Ascending aorta (tissue), 2 donors: ENCODE results near the gene CHST11. TPM values are rescaled to one million over a fixed set of nuclear protein-coding genes. Genes with fewer than 3 reads are reported as not detected.

ENCODE experiments used
- DNase-seq, 2 donors: peaks; one replicate each; pipeline ENCODE4 v3.0.0-alpha.2; 2019; ENCODE audit warnings: low spot score in 2 of 2
- H3K27ac ChIP-seq, 2 donors: fragments of 200-600 bp; sonication (generic); one replicate each; pipeline ENCODE4 v1.5.1; 2016 to 2017; ENCODE audit warnings: mild to moderate bottlenecking in 1 of 2
- H3K27me3 ChIP-seq: fragments of 200-600 bp; sonication (generic); one replicate; pipeline ENCODE4 v1.5.1; 2017
- H3K36me3 ChIP-seq, 2 donors: fragments of 200-600 bp; sonication (generic); one replicate each; pipeline ENCODE4 v1.5.1; 2016
- H3K4me1 ChIP-seq, 2 donors: fragments of 200-600 bp; sonication (generic); one replicate each; pipeline ENCODE4 v1.5.1; 2016 to 2017; ENCODE audit warnings: mild to moderate bottlenecking in 1 of 2
- H3K4me3 ChIP-seq, 2 donors: fragments of 200-600 bp; sonication (generic); one replicate each; pipeline ENCODE4 v1.5.1; 2016 to 2017; ENCODE audit warnings: mild to moderate bottlenecking in 1 of 2
- H3K9me3 ChIP-seq, 2 donors: fragments of 200-600 bp; sonication (generic); one replicate each; pipeline ENCODE4 v1.5.1; 2016
- CTCF ChIP-seq, 3 experiments: fragments of 200-600 bp in 2 of 3; fragments of 450-650 bp in 1 of 3; sonication (generic) in 2 of 3; IDR thresholded peaks; one replicate each; pipeline ENCODE4 v1.5.1; 2016 to 2019; ENCODE audit warnings: antibody characterized with exemption in 3 of 3, mild to moderate bottlenecking in 1 of 3, moderate library complexity in 1 of 3
- intact Hi-C: fragments of 100-400 bp; cut with DNase I; formaldehyde crosslinking; loops from one replicate; pipeline ENCODE4 v1.15.1; 2023
- total RNA-seq: library from RNA; depleted of rRNA; stranded (reverse); fragments of >200 nt; gene quantifications from one replicate; pipeline ENCODE4 v1.1.0, GENCODE V29; 2016

Gene CHST11
- total RNA-seq, 1 donor from 2014 or later: 63.2 TPM

- no peak for TF ChIP-seq CTCF (IDR thresholded peaks at IDR 0.05)
- H3K27me3 ChIP-seq: no peaks in the 10 kb centered on the region
- no peaks in the 10 kb centered on the region for H3K4me1 ChIP-seq
- intact Hi-C loops: no loop called here
- DNase-seq: peak in 1 of 2 donors; percentile 57
- no peaks in the 10 kb centered on the region for H3K9me3 ChIP-seq
- H3K4me3 ChIP-seq: no peak overlapping the region
- H3K27ac ChIP-seq: peak overlapping the region in 1 of 2 donors; percentile 62
- H3K36me3 ChIP-seq: no peaks in the 10 kb centered on the region
Observed at GRCh38 chr12:104486363-104486750, 29.6 kb downstream of the CHST11 start.

GRCh38 chr12:104486943-104487819, 30.4 kb downstream of the CHST11 start:
- intact Hi-C loops: no loop called here
- TF ChIP-seq CTCF (IDR thresholded peaks at IDR 0.05): no peak
- Histone ChIP-seq H3K27me3 (no peaks in the 10 kb centered on the region), H3K4me3 (no peak overlapping the region), H3K36me3 (no peaks in the 10 kb centered on the region), H3K27ac (peak overlapping the region in 1 of 2 donors; percentile 62), H3K4me1 (no peaks in the 10 kb centered on the region), H3K9me3 (no peaks in the 10 kb centered on the region)
- DNase-seq: peak in 1 of 2 donors; percentile 30

- Histone ChIP-seq H3K4me1 (peaks cover 0 to 2% of the 10 kb centered on the region in 2 donors), H3K36me3 (no peaks in the 10 kb centered on the region), H3K27me3 (no peaks in the 10 kb centered on the region), H3K4me3 (no peak overlapping the region), H3K9me3 (no peaks in the 10 kb centered on the region), H3K27ac (no peak overlapping the region)
- TF ChIP-seq CTCF (IDR thresholded peaks at IDR 0.05): no peak
- no peak for DNase-seq
- intact Hi-C loops: no loop called here
Observed at GRCh38 chr12:104488374-104488773, 31.6 kb downstream of the CHST11 start.

- no peak for TF ChIP-seq CTCF (IDR thresholded peaks at IDR 0.05)
- H3K27me3 ChIP-seq: no peaks in the 10 kb centered on the region
- no peak for DNase-seq
- intact Hi-C loops: no loop called here
- H3K9me3 ChIP-seq: no peaks in the 10 kb centered on the region
- H3K27ac ChIP-seq: no peak overlapping the region
- peaks cover 0 to 8% of the 10 kb centered on the region in 2 donors for H3K4me1 ChIP-seq
- H3K4me3 ChIP-seq: no peak overlapping the region
- H3K36me3 ChIP-seq: no peaks in the 10 kb centered on the region
Observed at GRCh38 chr12:104490186-104490585, 33.4 kb downstream of the CHST11 start.

- H3K9me3 ChIP-seq: no peaks in the 10 kb centered on the region
- intact Hi-C loops: no loop called here
- TF ChIP-seq CTCF (IDR thresholded peaks at IDR 0.05): no peak
- peaks cover 0 to 10% of the 10 kb centered on the region in 2 donors for H3K4me1 ChIP-seq
- no peaks in the 10 kb centered on the region for H3K36me3 ChIP-seq
- no peak overlapping the region for H3K4me3 ChIP-seq
- no peaks in the 10 kb centered on the region for H3K27me3 ChIP-seq
- no peak overlapping the region for H3K27ac ChIP-seq
- no peak for DNase-seq
Observed at GRCh38 chr12:104490850-104491249, 34.1 kb downstream of the CHST11 start.
